HCT116 (cell line): ENCODE data around the gene HOXA2. TPM values are rescaled to one million over a fixed set of nuclear protein-coding genes. Genes with fewer than 3 reads are reported as not detected.

Experiments
- ATAC-seq: fragments of 200-7000 bp; cut with Tn5 transposase; 2 replicates; pipeline ENCODE4 v1.9.1; 2020; ENCODE audit warnings: mild to moderate bottlenecking, moderate library complexity
- BruUV-seq: library from RNA; stranded (reverse); fragments of 400-500 nt; replicated peaks from 2 replicates; lab custom pipeline; 2021; lab: Mats Ljungman, UMichigan
- CTCF ChIA-PET: fragments of 300-600 bp; sonication (Branson Sonifier 250); formaldehyde crosslinking; loops from one replicate; lab custom pipeline; 2021; ENCODE audit warnings: antibody characterized with exemption; lab: Charles Lee
- POLR2A ChIA-PET: fragments of 300-600, 350-600 bp; sonication (Branson Sonifier 250); formaldehyde crosslinking; loops from one replicate; lab custom pipeline; 2021; ENCODE audit warnings: antibody characterized with exemption; lab: Charles Lee
- RAD21 ChIA-PET, 2 experiments: fragments of 300-600 bp; sonication (Branson Sonifier 250); formaldehyde crosslinking; loops; one replicate each; lab custom pipeline; 2023; ENCODE audit warnings: low total read pairs in 2 of 2; ENCODE audit not compliant: uncharacterized antibody in 2 of 2, unreplicated experiment in 2 of 2, low non-redundant PET in 1 of 2; lab: Charles Lee
- DNase-seq: peaks from one replicate; pipeline ENCODE4 v3.0.0-alpha.2; 2010; ENCODE audit warnings: low read depth, low spot score
- H2AFZ ChIP-seq: fragments of 200-600 bp; shearing (Covaris generic), sonication (generic); 2 replicates; pipeline ENCODE4 v1.6.1; 2017; ENCODE audit warnings: low read depth, mixed run types, mixed read lengths, antibody characterized with exemption, low read length; ENCODE audit not compliant: poor library complexity, severe bottlenecking
- H3K27ac ChIP-seq: 2 replicates; pipeline ENCODE4 v1.5.1; 2012; ENCODE audit warnings: low read depth, low read length
- H3K27me3 ChIP-seq: fragments of 200-600 bp; sonication (generic); 2 replicates; pipeline ENCODE4 v1.6.1; 2016; ENCODE audit warnings: mixed run types, low read length, mixed read lengths; ENCODE audit not compliant: insufficient read depth
- H3K36me3 ChIP-seq, 2 experiments: fragments of 200-500 bp in 1 of 2; fragments of 200-600 bp in 1 of 2; sonication (Bioruptor generic) in 1 of 2; sonication (generic) in 1 of 2; 2 replicates each; pipeline versions ENCODE4 v1.5.1 to v1.6.1; 2014 to 2016; ENCODE audit warnings: low read length in 2 of 2, inconsistent platforms in 1 of 2, mixed read lengths in 1 of 2, mixed run types in 1 of 2; ENCODE audit not compliant: insufficient read depth in 2 of 2, control insufficient read depth in 1 of 2
- H3K4me1 ChIP-seq, 2 experiments: fragments of 200-600 bp in 1 of 2; sonication (generic) in 1 of 2; 2 replicates each; pipeline versions ENCODE4 v1.5.1 to v1.6.1; 2012 to 2017; ENCODE audit warnings: low read length in 2 of 2, inconsistent platforms in 1 of 2, mild to moderate bottlenecking in 1 of 2, mixed read lengths in 1 of 2, mixed run types in 1 of 2, moderate library complexity in 1 of 2; ENCODE audit not compliant: insufficient read depth in 2 of 2, control insufficient read depth in 1 of 2
- H3K4me2 ChIP-seq: fragments of 200-600 bp; sonication (generic); 2 replicates; pipeline ENCODE4 v1.6.1; 2017; ENCODE audit warnings: mixed run types, low read length, mixed read lengths
- H3K4me3 ChIP-seq, 2 experiments: fragments of 200-600 bp in 1 of 2; sonication (generic) in 1 of 2; replicated peaks in 1 of 2; 2 replicates each; pipeline ENCODE4 v1.5.1; 2011 to 2016; ENCODE audit warnings: low read length in 2 of 2, control low read depth in 1 of 2, low read depth in 1 of 2, mild to moderate bottlenecking in 1 of 2, mixed read lengths in 1 of 2, mixed run types in 1 of 2
- H3K79me2 ChIP-seq: fragments of 200-600 bp; sonication (generic); 2 replicates; pipeline ENCODE4 v1.6.1; 2017; ENCODE audit warnings: mild to moderate bottlenecking, mixed run types, low read length, moderate library complexity, mixed read lengths; ENCODE audit not compliant: insufficient read depth
- H3K9ac ChIP-seq: fragments of 200-600 bp; sonication (generic); 2 replicates; pipeline ENCODE4 v1.6.1; 2016; ENCODE audit warnings: low read length, mixed read lengths
- H3K9me2 ChIP-seq: fragments of 200-600 bp; sonication (generic), shearing (Covaris generic); 2 replicates; pipeline ENCODE4 v1.6.1; 2017; ENCODE audit warnings: mixed run types, mild to moderate bottlenecking, moderate library complexity; ENCODE audit not compliant: insufficient read depth
- H3K9me3 ChIP-seq, 2 experiments: fragments of 200-500 bp in 1 of 2; fragments of 200-600 bp in 1 of 2; sonication (Bioruptor generic) in 1 of 2; sonication (generic) in 1 of 2; 2 replicates each; pipeline ENCODE4 v1.6.1; 2014 to 2017; ENCODE audit warnings: low read length in 2 of 2, mixed read lengths in 2 of 2, inconsistent platforms in 1 of 2, low read depth in 1 of 2, mild to moderate bottlenecking in 1 of 2, mixed run types in 1 of 2, moderate library complexity in 1 of 2; ENCODE audit not compliant: control insufficient read depth in 1 of 2, insufficient read depth in 1 of 2
- H4K20me1 ChIP-seq: fragments of 200-600 bp; sonication (generic), shearing (Covaris generic); 2 replicates; pipeline ENCODE4 v1.6.1; 2017; ENCODE audit warnings: mixed run types, mild to moderate bottlenecking, moderate library complexity; ENCODE audit not compliant: insufficient read depth
- CBX3 ChIP-seq: IDR thresholded peaks from 2 replicates; pipeline ENCODE4 v1.6.1; 2012; ENCODE audit warnings: low read depth
- CEBPB ChIP-seq: IDR thresholded peaks from 2 replicates; pipeline ENCODE4 v1.6.1; 2012; ENCODE audit warnings: low read depth
- EGR1 ChIP-seq: IDR thresholded peaks from 2 replicates; pipeline ENCODE4 v1.6.1; 2012; ENCODE audit warnings: low read depth
- ELF1 ChIP-seq: IDR thresholded peaks from 2 replicates; pipeline ENCODE4 v1.6.1; 2012; ENCODE audit warnings: low read depth, borderline replicate concordance
- FOSL1 ChIP-seq: IDR thresholded peaks from 2 replicates; pipeline ENCODE4 v1.6.1; 2012; ENCODE audit warnings: low read depth
- JUND ChIP-seq: IDR thresholded peaks from 2 replicates; pipeline ENCODE4 v1.6.1; 2012
- POLR2A ChIP-seq: IDR thresholded peaks from 2 replicates; pipeline ENCODE4 v1.7.0; 2011; ENCODE audit warnings: borderline replicate concordance; ENCODE audit not compliant: insufficient read depth, insufficient read length; ENCODE audit errors: extremely low read depth
- SIN3A ChIP-seq: IDR thresholded peaks from 2 replicates; pipeline ENCODE4 v1.6.1; 2012; ENCODE audit warnings: low read depth
- SP1 ChIP-seq: IDR thresholded peaks from 2 replicates; pipeline ENCODE4 v1.6.1; 2012; ENCODE audit warnings: low read depth
- SRF ChIP-seq: IDR thresholded peaks from 2 replicates; pipeline ENCODE4 v1.6.1; 2012; ENCODE audit warnings: low read depth
- ZNF274 ChIP-seq: fragments of 200-500 bp; sonication (Bioruptor generic); IDR thresholded peaks from 2 replicates; pipeline ENCODE4 v1.6.1; 2014; ENCODE audit warnings: mild to moderate bottlenecking, low read depth, low read length, inconsistent platforms
- intact Hi-C: fragments of 100-400 bp; cut with micrococcal nuclease; formaldehyde crosslinking; loops from 2 replicates; pipeline ENCODE4 v1.10.0; 2022
- total RNA-seq: library from RNA; stranded (reverse); gene quantifications from one replicate; pipeline ENCODE4 v1.2.1, GENCODE V29; 2021; ENCODE audit not compliant: unreplicated experiment
- TF ChIP-seq, protein P1 (sequence below): IDR thresholded peaks from 2 replicates; pipeline ENCODE4 v1.6.1; 2012
- TF ChIP-seq, protein P2 (sequence below): IDR thresholded peaks from 2 replicates; pipeline ENCODE4 v1.6.1; 2011; ENCODE audit warnings: mild to moderate bottlenecking, low read length, moderate library complexity; ENCODE audit not compliant: insufficient replicate concordance; ENCODE audit errors: extremely low read depth
- TF ChIP-seq, protein P3 (sequence below), 3 experiments: fragments of 200-600 bp in 1 of 3; sonication (generic) in 1 of 3; IDR thresholded peaks in 2 of 3; conservative IDR thresholded peaks in 1 of 3; 2 replicates each; pipeline ENCODE4 v1.5.1; 2012 to 2017; ENCODE audit warnings: low read depth in 2 of 3, low read length in 2 of 3, antibody characterized with exemption in 1 of 3, borderline replicate concordance in 1 of 3, control low read depth in 1 of 3, mild to moderate bottlenecking in 1 of 3, mixed read lengths in 1 of 3, mixed run types in 1 of 3, moderate library complexity in 1 of 3; ENCODE audit not compliant: insufficient read depth in 1 of 3
- TF ChIP-seq, protein P4 (sequence below): IDR thresholded peaks from 2 replicates; pipeline ENCODE4 v1.6.1; 2012

HOXA2 gene
- total RNA-seq, 1 experiment from 2014 or later: 0.57 TPM

DNA sequence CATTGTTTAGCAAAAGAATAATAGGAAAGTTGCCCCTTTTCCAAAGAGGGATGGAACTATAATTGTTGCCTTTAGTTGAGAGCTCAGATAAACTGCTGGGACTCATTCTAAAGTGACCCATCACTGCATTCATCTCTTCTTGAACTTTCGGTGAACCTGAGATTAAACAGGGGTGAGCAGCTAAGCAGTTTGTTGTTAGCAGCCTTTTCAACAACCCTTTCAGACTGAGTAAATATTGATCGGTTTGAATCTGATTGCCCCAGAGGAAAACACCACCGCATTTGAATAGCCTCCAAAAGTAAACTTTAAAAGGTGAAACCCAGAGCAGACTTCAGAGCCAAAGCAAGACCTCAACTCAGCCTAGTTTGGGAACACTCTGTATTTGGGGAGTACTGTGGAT lies 11.4 kb downstream of the HOXA2 start (continued):
- TF ChIP-seq, protein P1, sequence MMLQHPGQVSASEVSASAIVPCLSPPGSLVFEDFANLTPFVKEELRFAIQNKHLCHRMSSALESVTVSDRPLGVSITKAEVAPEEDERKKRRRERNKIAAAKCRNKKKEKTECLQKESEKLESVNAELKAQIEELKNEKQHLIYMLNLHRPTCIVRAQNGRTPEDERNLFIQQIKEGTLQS: no peak
- TF ChIP-seq ELF1 (no peak), CEBPB (no peak), EGR1 (no peak), SP1 (no peak)
- TF ChIP-seq, protein P2, sequence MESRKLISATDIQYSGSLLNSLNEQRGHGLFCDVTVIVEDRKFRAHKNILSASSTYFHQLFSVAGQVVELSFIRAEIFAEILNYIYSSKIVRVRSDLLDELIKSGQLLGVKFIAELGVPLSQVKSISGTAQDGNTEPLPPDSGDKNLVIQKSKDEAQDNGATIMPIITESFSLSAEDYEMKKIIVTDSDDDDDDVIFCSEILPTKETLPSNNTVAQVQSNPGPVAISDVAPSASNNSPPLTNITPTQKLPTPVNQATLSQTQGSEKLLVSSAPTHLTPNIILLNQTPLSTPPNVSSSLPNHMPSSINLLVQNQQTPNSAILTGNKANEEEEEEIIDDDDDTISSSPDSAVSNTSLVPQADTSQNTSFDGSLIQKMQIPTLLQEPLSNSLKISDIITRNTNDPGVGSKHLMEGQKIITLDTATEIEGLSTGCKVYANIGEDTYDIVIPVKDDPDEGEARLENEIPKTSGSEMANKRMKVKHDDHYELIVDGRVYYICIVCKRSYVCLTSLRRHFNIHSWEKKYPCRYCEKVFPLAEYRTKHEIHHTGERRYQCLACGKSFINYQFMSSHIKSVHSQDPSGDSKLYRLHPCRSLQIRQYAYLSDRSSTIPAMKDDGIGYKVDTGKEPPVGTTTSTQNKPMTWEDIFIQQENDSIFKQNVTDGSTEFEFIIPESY: no peak

DNA sequence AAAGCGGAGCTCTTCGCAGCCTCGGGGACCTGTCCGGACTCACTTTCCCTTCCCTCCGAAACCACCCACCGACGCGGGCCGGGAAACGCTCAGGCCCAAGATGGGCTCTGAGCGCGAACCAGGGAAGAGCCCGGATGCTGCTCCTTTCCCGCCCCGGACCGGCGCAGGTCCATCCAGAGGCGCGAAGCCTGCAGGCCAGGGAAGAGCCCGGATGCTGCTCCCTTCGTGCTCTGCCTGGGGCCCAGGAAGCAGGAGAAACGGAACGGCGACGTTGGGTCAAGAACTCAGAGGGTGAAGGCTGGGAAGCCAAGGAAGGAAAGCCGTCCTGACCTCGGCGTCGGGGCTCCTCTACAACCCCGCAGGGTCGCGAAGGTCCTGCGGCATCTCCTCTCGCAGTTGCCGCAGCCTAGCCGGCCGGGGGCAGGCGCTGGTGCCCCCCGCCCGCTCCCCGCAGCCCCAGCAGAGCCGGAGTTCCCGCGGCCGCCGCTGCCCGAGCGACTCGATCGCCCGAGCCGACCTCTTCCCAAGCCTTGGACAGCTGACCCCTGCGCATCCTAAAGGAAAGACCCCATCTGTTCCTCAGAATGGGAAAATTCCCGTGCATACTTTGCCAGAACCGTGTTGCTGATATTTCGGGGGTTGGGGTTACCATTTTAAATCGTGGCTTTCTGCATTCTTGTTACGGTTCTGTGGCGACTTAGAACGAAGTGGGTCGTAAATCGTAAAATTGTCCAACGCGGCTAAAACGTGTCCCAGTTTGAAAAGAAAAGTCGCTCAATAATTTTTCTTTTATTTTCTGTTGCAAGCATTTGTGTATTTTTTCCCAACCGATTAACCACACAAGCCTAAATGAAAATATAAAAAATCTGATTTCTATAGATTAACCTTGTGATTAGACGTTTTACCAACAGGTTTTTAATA lies 14.2 kb downstream of the HOXA2 start:
- Histone ChIP-seq H3K4me3 (no peak overlapping the region), H4K20me1 (no peaks in the 10 kb centered on the region), H3K9ac (no peak overlapping the region), H3K4me2 (no peak overlapping the region), H3K9me2 (no peaks in the 10 kb centered on the region), H3K4me1 (no peaks in the 10 kb centered on the region), H3K36me3 (no peaks in the 10 kb centered on the region), H3K27ac (no peak overlapping the region), H2AFZ (no peak overlapping the region), H3K79me2 (no peaks in the 10 kb centered on the region), H3K27me3 (no peaks in the 10 kb centered on the region), H3K9me3 (no peaks in the 10 kb centered on the region)
- ChIA-PET CTCF (no interaction called here), POLR2A (no interaction called here), RAD21 (no interaction called here)
- ATAC-seq (no peak), DNase-seq (no peak)
- no TSS peak for BruUV-seq
- intact Hi-C loops: no loop called here
- TF ChIP-seq POLR2A (no peak), CEBPB (no peak), FOSL1 (no peak), CBX3 (no peak), ZNF274 (no peak), SIN3A (no peak), JUND (no peak), SRF (no peak)
- TF ChIP-seq, protein P2: no peak
- TF ChIP-seq, protein P3, sequence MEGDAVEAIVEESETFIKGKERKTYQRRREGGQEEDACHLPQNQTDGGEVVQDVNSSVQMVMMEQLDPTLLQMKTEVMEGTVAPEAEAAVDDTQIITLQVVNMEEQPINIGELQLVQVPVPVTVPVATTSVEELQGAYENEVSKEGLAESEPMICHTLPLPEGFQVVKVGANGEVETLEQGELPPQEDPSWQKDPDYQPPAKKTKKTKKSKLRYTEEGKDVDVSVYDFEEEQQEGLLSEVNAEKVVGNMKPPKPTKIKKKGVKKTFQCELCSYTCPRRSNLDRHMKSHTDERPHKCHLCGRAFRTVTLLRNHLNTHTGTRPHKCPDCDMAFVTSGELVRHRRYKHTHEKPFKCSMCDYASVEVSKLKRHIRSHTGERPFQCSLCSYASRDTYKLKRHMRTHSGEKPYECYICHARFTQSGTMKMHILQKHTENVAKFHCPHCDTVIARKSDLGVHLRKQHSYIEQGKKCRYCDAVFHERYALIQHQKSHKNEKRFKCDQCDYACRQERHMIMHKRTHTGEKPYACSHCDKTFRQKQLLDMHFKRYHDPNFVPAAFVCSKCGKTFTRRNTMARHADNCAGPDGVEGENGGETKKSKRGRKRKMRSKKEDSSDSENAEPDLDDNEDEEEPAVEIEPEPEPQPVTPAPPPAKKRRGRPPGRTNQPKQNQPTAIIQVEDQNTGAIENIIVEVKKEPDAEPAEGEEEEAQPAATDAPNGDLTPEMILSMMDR (IDR thresholded peaks at IDR 0.05 in 2 of 3, conservative IDR thresholded peaks at IDR 0.05 in 1 of 3; ENCODE audit: borderline replicate concordance in 1 of 3, insufficient read depth in 1 of 3, low read depth in 2 of 3, low read length in 2 of 3): no peak
- TF ChIP-seq, protein P4, sequence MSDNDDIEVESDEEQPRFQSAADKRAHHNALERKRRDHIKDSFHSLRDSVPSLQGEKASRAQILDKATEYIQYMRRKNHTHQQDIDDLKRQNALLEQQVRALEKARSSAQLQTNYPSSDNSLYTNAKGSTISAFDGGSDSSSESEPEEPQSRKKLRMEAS: no peak
